ENCODE results near the gene RSBN1.

The RSBN1 gene

DNA sequence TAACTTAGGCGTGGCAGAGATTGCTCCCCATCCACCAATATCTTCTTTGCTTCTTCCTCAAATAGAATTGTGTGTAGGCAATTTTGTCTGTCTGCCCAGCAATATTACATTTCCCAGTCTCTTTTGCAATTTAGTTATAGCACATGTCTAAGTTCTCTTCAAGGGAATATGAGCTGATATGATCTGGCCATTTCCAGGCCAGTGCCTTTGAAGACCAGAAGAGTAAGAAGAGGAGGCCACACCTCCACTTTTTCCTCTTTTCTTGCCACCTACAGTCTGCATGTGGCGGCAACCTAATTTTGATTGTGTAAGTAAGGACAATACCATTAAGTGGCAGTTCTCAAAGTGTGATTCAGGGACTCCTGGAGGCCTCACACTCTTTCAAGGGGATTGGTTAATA, 6.3 kb upstream of the RSBN1 start:
- Histone ChIP-seq H3K9me3 (ENCODE audit: low read length) (no peaks in the 10 kb centered on the region), H3K9me2 (ENCODE audit: low read depth, low read length) (no peaks in the 10 kb centered on the region), H3K27me3 (ENCODE audit: insufficient read depth, low read length) (no peaks in the 10 kb centered on the region), H3K9ac (ENCODE audit: low read length) (no peak overlapping the region), H3K79me2 (ENCODE audit: insufficient read depth, low read length) (no peaks in the 10 kb centered on the region), H4K20me1 (ENCODE audit: insufficient read depth, low read length) (no peaks in the 10 kb centered on the region), H3K4me2 (ENCODE audit: low read length) (no peak overlapping the region), H3K4me1 (ENCODE audit: insufficient read depth, low read length, severe bottlenecking) (peaks cover under 1% of the 10 kb centered on the region), H3K4me3 (ENCODE audit: low read depth, low read length, poor library complexity, severe bottlenecking) (no peak overlapping the region), H3F3A (ENCODE audit: insufficient read depth, low read length) (no peaks in the 10 kb centered on the region), H2AFZ (ENCODE audit: low read length) (no peak overlapping the region), H3K36me3 (ENCODE audit: insufficient read depth, low read length) (peaks cover 77% of the 10 kb centered on the region), H3K27ac (ENCODE audit: low read depth, low read length, poor library complexity, severe bottlenecking) (no peak overlapping the region)
- TF ChIP-seq, protein P1, sequence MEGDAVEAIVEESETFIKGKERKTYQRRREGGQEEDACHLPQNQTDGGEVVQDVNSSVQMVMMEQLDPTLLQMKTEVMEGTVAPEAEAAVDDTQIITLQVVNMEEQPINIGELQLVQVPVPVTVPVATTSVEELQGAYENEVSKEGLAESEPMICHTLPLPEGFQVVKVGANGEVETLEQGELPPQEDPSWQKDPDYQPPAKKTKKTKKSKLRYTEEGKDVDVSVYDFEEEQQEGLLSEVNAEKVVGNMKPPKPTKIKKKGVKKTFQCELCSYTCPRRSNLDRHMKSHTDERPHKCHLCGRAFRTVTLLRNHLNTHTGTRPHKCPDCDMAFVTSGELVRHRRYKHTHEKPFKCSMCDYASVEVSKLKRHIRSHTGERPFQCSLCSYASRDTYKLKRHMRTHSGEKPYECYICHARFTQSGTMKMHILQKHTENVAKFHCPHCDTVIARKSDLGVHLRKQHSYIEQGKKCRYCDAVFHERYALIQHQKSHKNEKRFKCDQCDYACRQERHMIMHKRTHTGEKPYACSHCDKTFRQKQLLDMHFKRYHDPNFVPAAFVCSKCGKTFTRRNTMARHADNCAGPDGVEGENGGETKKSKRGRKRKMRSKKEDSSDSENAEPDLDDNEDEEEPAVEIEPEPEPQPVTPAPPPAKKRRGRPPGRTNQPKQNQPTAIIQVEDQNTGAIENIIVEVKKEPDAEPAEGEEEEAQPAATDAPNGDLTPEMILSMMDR (IDR thresholded peaks at IDR 0.05; ENCODE audit: low read length): no peak
- TF ChIP-seq EZH2 (IDR thresholded peaks at IDR 0.05; ENCODE audit: borderline replicate concordance, low read length): no peak

DNA sequence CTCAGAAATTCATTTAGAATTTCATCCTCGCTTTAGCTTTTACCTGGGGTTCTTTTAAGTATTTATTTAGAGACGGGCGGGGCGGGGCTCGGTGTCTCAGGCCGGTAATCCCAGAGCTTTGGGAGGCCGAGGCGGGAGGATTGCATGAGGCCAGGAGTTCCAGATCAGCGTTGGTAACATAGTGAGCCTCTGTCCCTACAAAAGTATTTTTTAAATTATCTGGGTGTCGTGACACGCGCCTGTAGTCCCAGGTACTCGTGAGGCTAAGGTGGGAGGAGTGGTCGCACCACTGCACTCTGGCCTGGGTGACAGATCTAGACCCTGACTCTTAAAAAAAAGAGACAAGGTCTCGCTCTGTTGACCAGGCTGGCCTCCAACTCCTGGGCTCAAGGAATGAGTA, 942 bp upstream of the RSBN1 start:
- peak overlapping the region; percentile 86 for H3K4me3 ChIP-seq (ENCODE audit: low read depth, low read length, poor library complexity, severe bottlenecking)
- peaks cover 32% of the 10 kb centered on the region for H3K4me1 ChIP-seq (ENCODE audit: insufficient read depth, low read length, severe bottlenecking)
- H2AFZ ChIP-seq (ENCODE audit: low read length): no peak overlapping the region
- peaks cover 39% of the 10 kb centered on the region for H3K36me3 ChIP-seq (ENCODE audit: insufficient read depth, low read length)
- peak overlapping the region; percentile 80 for H3K4me2 ChIP-seq (ENCODE audit: low read length)
- H3K79me2 ChIP-seq (ENCODE audit: insufficient read depth, low read length): peaks cover 33% of the 10 kb centered on the region
- no peaks in the 10 kb centered on the region for H3K9me3 ChIP-seq (ENCODE audit: low read length)
- H3K27me3 ChIP-seq (ENCODE audit: insufficient read depth, low read length): no peaks in the 10 kb centered on the region
- peak overlapping the region; percentile 94 for H3K27ac ChIP-seq (ENCODE audit: low read depth, low read length, poor library complexity, severe bottlenecking)
- no peaks in the 10 kb centered on the region for H3F3A ChIP-seq (ENCODE audit: insufficient read depth, low read length)
- H3K9ac ChIP-seq (ENCODE audit: low read length): peak overlapping the region; percentile 75
- no peak for TF ChIP-seq EZH2 (IDR thresholded peaks at IDR 0.05; ENCODE audit: borderline replicate concordance, low read length)
- TF ChIP-seq, protein P1 (IDR thresholded peaks at IDR 0.05; ENCODE audit: low read length): no peak
- no peaks in the 10 kb centered on the region for H4K20me1 ChIP-seq (ENCODE audit: insufficient read depth, low read length)
- no peaks in the 10 kb centered on the region for H3K9me2 ChIP-seq (ENCODE audit: low read depth, low read length)

DNA sequence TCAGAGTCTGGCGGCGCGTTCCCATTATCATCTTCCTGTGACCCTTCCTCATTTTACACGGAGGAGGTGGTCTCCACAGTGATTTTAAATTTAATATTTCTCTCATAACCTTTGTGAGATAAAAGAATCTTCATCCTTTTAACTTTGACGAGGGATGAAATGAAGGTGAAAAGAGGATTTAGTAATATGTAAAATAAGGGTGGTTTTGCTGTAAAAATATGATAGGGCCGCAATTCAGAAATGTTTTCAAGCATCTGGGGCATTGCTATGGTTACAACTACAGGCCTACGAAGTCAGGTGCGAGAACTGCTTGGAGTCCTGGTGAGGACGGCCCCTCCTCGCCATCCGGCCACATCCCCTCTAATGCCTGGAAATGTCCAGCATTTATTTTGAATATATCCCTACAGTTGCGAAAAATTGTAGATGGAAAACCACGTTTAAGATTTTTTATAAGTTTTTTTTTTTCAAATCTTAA, 422 bp upstream of the RSBN1 start:
- Histone ChIP-seq H3K36me3 (ENCODE audit: insufficient read depth, low read length) (peaks cover 40% of the 10 kb centered on the region), H3K9me2 (ENCODE audit: low read depth, low read length) (no peaks in the 10 kb centered on the region), H2AFZ (ENCODE audit: low read length) (no peak overlapping the region), H3K9ac (ENCODE audit: low read length) (peak overlapping the region; percentile 75), H3K27ac (ENCODE audit: low read depth, low read length, poor library complexity, severe bottlenecking) (peak overlapping the region; percentile 94), H3K79me2 (ENCODE audit: insufficient read depth, low read length) (peaks cover 38% of the 10 kb centered on the region), H3K4me1 (ENCODE audit: insufficient read depth, low read length, severe bottlenecking) (peaks cover 32% of the 10 kb centered on the region), H4K20me1 (ENCODE audit: insufficient read depth, low read length) (no peaks in the 10 kb centered on the region), H3K9me3 (ENCODE audit: low read length) (no peaks in the 10 kb centered on the region), H3K27me3 (ENCODE audit: insufficient read depth, low read length) (no peaks in the 10 kb centered on the region), H3K4me2 (ENCODE audit: low read length) (peak overlapping the region; percentile 80), H3F3A (ENCODE audit: insufficient read depth, low read length) (no peaks in the 10 kb centered on the region), H3K4me3 (ENCODE audit: low read depth, low read length, poor library complexity, severe bottlenecking) (peak overlapping the region; percentile 86)
- TF ChIP-seq EZH2 (IDR thresholded peaks at IDR 0.05; ENCODE audit: borderline replicate concordance, low read length): no peak
- TF ChIP-seq, protein P1 (IDR thresholded peaks at IDR 0.05; ENCODE audit: low read length): no peak
